ENCODE results near the gene CAMKK1. TPM values are rescaled to one million over a fixed set of nuclear protein-coding genes. Genes with fewer than 3 reads are reported as not detected.

The CAMKK1 gene
- total and polyA plus RNA-seq, 9 of the 15 experiments (the other 6 are each of a cell fraction or from before 2014, with no cell fraction given), result 0.34 to 7.5 (median 4.9) TPM

DNA sequence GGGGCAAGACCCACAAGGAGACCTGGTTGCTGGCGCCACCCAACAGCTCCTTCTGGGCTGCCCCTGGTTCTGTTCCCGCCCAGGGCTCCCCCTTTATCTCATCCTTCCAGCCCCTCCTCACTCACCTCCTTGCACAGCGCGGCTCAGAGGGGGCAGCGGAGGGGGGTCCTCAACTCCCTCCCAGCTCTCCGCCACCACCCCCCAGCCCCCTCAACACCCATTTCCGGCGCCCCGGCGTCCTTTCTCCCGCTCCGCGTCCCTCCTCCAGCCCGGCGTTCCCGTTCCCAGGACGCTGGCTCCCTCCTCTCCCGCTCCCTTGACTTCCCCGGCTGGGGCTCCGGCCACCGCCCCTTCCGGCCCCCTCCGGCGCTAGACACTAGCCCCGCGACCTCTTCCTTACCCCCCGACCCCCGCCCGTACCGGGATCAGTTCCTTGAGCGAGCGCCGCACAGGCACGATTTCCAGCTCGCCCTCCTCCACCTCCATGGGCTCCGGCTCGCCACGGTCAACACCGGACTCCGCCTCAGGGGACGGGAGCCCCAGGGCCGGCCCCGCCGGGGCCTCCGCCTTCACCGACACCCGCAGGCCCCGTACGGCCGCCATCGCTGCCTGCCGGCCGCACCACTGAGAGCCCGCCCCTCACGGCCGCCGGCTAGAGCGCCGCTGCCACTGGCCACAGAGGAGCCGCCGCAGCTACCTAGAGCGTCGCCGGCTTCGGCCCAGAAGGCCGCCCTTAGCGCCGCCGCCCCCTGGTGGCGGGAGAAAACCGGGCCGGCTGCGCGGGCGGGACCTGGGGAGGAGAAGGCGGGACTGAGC, 47.0 kb downstream of the CAMKK1 start, which contains the start of gene NCBP3 (continued):
- TF ChIP-seq NR2C2 (CRISPR knock-in tag; IDR thresholded peaks at IDR 0.05), result no peak
- TF ChIP-seq NR2C2 (tag; IDR thresholded peaks at IDR 0.05), result peak; percentile 85
- peak; percentile 83 to 86 for TF ChIP-seq NRF1 (conservative IDR thresholded peaks at IDR 0.05 in 1 of 2, IDR thresholded peaks at IDR 0.05 in 1 of 2)
- TF ChIP-seq ZNF583 (CRISPR knock-in tag; IDR thresholded peaks at IDR 0.05), result no peak
- TF ChIP-seq KDM4B (IDR thresholded peaks at IDR 0.05; ENCODE audit: borderline replicate concordance in 2 of 2, low read depth in 1 of 2), result peak in 1 of 2 experiments; percentile 65; a peak in 1 of 4 replicates
- peak; percentile 51; the same call in 1 of the 2 replicates for TF ChIP-seq EP300 (IDR thresholded peaks at IDR 0.05; ENCODE audit: low read length)
- TF ChIP-seq RBFOX2 (IDR thresholded peaks at IDR 0.05; ENCODE audit: low read depth, low read length), result peak; percentile 96
- TF ChIP-seq, protein P1, sequence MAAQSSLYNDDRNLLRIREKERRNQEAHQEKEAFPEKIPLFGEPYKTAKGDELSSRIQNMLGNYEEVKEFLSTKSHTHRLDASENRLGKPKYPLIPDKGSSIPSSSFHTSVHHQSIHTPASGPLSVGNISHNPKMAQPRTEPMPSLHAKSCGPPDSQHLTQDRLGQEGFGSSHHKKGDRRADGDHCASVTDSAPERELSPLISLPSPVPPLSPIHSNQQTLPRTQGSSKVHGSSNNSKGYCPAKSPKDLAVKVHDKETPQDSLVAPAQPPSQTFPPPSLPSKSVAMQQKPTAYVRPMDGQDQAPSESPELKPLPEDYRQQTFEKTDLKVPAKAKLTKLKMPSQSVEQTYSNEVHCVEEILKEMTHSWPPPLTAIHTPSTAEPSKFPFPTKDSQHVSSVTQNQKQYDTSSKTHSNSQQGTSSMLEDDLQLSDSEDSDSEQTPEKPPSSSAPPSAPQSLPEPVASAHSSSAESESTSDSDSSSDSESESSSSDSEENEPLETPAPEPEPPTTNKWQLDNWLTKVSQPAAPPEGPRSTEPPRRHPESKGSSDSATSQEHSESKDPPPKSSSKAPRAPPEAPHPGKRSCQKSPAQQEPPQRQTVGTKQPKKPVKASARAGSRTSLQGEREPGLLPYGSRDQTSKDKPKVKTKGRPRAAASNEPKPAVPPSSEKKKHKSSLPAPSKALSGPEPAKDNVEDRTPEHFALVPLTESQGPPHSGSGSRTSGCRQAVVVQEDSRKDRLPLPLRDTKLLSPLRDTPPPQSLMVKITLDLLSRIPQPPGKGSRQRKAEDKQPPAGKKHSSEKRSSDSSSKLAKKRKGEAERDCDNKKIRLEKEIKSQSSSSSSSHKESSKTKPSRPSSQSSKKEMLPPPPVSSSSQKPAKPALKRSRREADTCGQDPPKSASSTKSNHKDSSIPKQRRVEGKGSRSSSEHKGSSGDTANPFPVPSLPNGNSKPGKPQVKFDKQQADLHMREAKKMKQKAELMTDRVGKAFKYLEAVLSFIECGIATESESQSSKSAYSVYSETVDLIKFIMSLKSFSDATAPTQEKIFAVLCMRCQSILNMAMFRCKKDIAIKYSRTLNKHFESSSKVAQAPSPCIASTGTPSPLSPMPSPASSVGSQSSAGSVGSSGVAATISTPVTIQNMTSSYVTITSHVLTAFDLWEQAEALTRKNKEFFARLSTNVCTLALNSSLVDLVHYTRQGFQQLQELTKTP (IDR thresholded peaks at IDR 0.05; ENCODE audit: low read depth in 1 of 2, partially characterized antibody in 2 of 2), result no peak
- TF ChIP-seq ARID3A (IDR thresholded peaks at IDR 0.05; ENCODE audit: borderline replicate concordance, low read depth, low read length), result no peak
- TF ChIP-seq TCF3 (CRISPR knock-in tag; IDR thresholded peaks at IDR 0.05), result no peak
- TF ChIP-seq PRDM10 (IDR thresholded peaks at IDR 0.05; ENCODE audit: partially characterized antibody), result no peak
- no peak for TF ChIP-seq FOXM1 (IDR thresholded peaks at IDR 0.05; ENCODE audit: low read depth)
- TF ChIP-seq FOXM1 (CRISPR knock-in tag; IDR thresholded peaks at IDR 0.05; ENCODE audit: low read depth), result no peak
- no peak for TF ChIP-seq HEY1 (CRISPR knock-in tag; IDR thresholded peaks at IDR 0.05; ENCODE audit: borderline replicate concordance)
- 0 out of 4 replicates have a peak, but pooled peaks of 1 of the 2 experiments have one; percentile 30 for TF ChIP-seq TBL1XR1 (IDR thresholded peaks at IDR 0.05; ENCODE audit: low read length in 2 of 2)
- no peak for TF ChIP-seq ZNF274 (IDR thresholded peaks at IDR 0.05; ENCODE audit: borderline replicate concordance, low read depth, low read length)
- TF ChIP-seq ATF7 (IDR thresholded peaks at IDR 0.05), result peak; percentile 67; the same call in 1 of the 2 replicates
- 0 out of 2 replicates have a peak, but pooled peaks have one; percentile 48 for TF ChIP-seq ZZZ3 (IDR thresholded peaks at IDR 0.05)
